GM12891 (cell line): ENCODE measurements around the gene TPMT.
"Not testable (repeated sequence)": the region's sequence is repeated elsewhere in the genome, so short reads cannot be mapped to it uniquely, and the experiment has no call there.

Experiments used
- POLR2A ChIP-seq: IDR thresholded peaks from 2 replicates; pipeline ENCODE4 v1.6.1; 2011; ENCODE audit warnings: low read depth, low read length, control low read depth
- POLR2AphosphoS5 ChIP-seq: IDR thresholded peaks from 2 replicates; pipeline ENCODE4 v1.6.1; 2011; ENCODE audit warnings: low read depth, low read length, control low read depth
- TAF1 ChIP-seq: IDR thresholded peaks from 2 replicates; pipeline ENCODE4 v1.6.1; 2011; ENCODE audit warnings: low read depth, low read length, control low read depth

GRCh38 chr6:18151391-18151790, 3.5 kb downstream of the TPMT start:
- TF ChIP-seq POLR2AphosphoS5, POLR2A, TAF1: not testable (repeated sequence)
